Stimulated activated CD8-positive, alpha-beta memory T cell treated with anti-CD3 and anti-CD28 coated beads, Interleukin-4, amount 100 ng/mL, for 48 hours (primary cell): ENCODE results near the gene SLC29A1.
"Not testable (repeated sequence)": the region's sequence is repeated elsewhere in the genome, so short reads cannot be mapped to it uniquely, and the experiment has no call there.

Experiments used
- DNase-seq: peaks from one replicate; pipeline ENCODE4 v3.0.0-alpha.2; 2020

Gene SLC29A1

GRCh38 chr6:44196351-44196750, 27.0 kb upstream of the SLC29A1 start:
- not testable (repeated sequence) for DNase-seq

GRCh38 chr6:44198684-44199083, 24.7 kb upstream of the SLC29A1 start:
- no peak for DNase-seq

GRCh38 chr6:44199883-44200282, 23.5 kb upstream of the SLC29A1 start:
- no peak for DNase-seq

- no peak for DNase-seq
Measured at GRCh38 chr6:44201200-44201599, 22.2 kb upstream of the SLC29A1 start.

GRCh38 chr6:44201638-44202303, 21.6 kb upstream of the SLC29A1 start:
- DNase-seq = no peak

GRCh38 chr6:44202332-44202971, 20.9 kb upstream of the SLC29A1 start:
- no peak for DNase-seq

GRCh38 chr6:44202972-44203750, 20.2 kb upstream of the SLC29A1 start:
- no peak for DNase-seq

- DNase-seq = no peak
Measured at GRCh38 chr6:44203955-44204354, 19.4 kb upstream of the SLC29A1 start.

GRCh38 chr6:44207966-44208365, 15.4 kb upstream of the SLC29A1 start:
- no peak for DNase-seq

GRCh38 chr6:44211284-44211683, 12.1 kb upstream of the SLC29A1 start:
- no peak for DNase-seq

GRCh38 chr6:44214307-44214706, 9.1 kb upstream of the SLC29A1 start:
- no peak for DNase-seq

- no peak for DNase-seq
Measured at GRCh38 chr6:44216677-44217331, 6.6 kb upstream of the SLC29A1 start, which contains the start of gene MYMX. Gene MYMX, plus strand, starts transcription at chr6:44216926. Its CDS starts 546 bp downstream, at chr6:44217472.

GRCh38 chr6:44217332-44218143, 5.9 kb upstream of the SLC29A1 start:
- no peak for DNase-seq

- DNase-seq = peak; percentile 56
Measured at GRCh38 chr6:44219053-44219814, 4.2 kb upstream of the SLC29A1 start.

- no peak for DNase-seq
Measured at GRCh38 chr6:44219815-44220784, 3.3 kb upstream of the SLC29A1 start.

GRCh38 chr6:44220913-44221290, 2.5 kb upstream of the SLC29A1 start:
- DNase-seq = no peak

- DNase-seq = peak; percentile 85
Measured at GRCh38 chr6:44221291-44221960, 2.0 kb upstream of the SLC29A1 start.

- DNase-seq = no peak
Measured at GRCh38 chr6:44221961-44222335, 1.4 kb upstream of the SLC29A1 start.

- DNase-seq = peak; percentile 43
Measured at GRCh38 chr6:44222486-44223318, 693 bp upstream of the SLC29A1 start.
